HepG2 (cell line): ENCODE measurements around the gene NAPSA. TPM values are rescaled to one million over a fixed set of nuclear protein-coding genes. Genes with fewer than 3 reads are reported as not detected.

Experiments
- DPF2 ChIP-seq: sonication (generic); formaldehyde crosslinking; IDR thresholded peaks from 2 replicates; pipeline ENCODE4 v1.4.0; 2020; ENCODE audit warnings: mild to moderate bottlenecking, low read depth, missing genetic modification reagents, borderline replicate concordance
- FOXK1 ChIP-seq: sonication (generic); formaldehyde crosslinking; IDR thresholded peaks from 2 replicates; pipeline ENCODE4 v1.4.0; 2020; ENCODE audit warnings: low read depth, missing genetic modification reagents, borderline replicate concordance
- HCFC1 ChIP-seq: fragments of 150-350 bp; IDR thresholded peaks from 2 replicates; pipeline ENCODE4 v1.6.1; 2014; ENCODE audit warnings: low read depth, low read length
- MXI1 ChIP-seq: IDR thresholded peaks from 3 replicates; pipeline ENCODE4 v1.6.1; 2012; ENCODE audit warnings: low read depth, low read length, inconsistent platforms, borderline replicate concordance
- PCBP2 ChIP-seq: fragments of 200-400 bp; formaldehyde crosslinking; optimal IDR thresholded peaks from 2 replicates; pipeline ENCODE3; 2018; ENCODE audit warnings: low read length, low read depth; ENCODE audit not compliant: poor library complexity, severe bottlenecking
- SALL2 ChIP-seq: sonication (generic); formaldehyde crosslinking; IDR thresholded peaks from 2 replicates; pipeline ENCODE4 v1.8.1; 2023; ENCODE audit warnings: mild to moderate bottlenecking, missing genetic modification reagents, inconsistent platforms
- TMF1 ChIP-seq: sonication (generic); formaldehyde crosslinking; IDR thresholded peaks from 2 replicates; pipeline ENCODE4 v1.8.1; 2022; ENCODE audit warnings: low read depth, missing genetic modification reagents
- WIZ ChIP-seq: sonication (generic); formaldehyde crosslinking; IDR thresholded peaks from 2 replicates; pipeline ENCODE4 v1.5.1; 2020; ENCODE audit warnings: mild to moderate bottlenecking, missing genetic modification reagents
- ZFX ChIP-seq: sonication (generic); formaldehyde crosslinking; IDR thresholded peaks from 2 replicates; pipeline ENCODE4 v1.4.0; 2020; ENCODE audit warnings: mild to moderate bottlenecking, low read depth, missing genetic modification reagents, moderate library complexity
- ZMAT5 ChIP-seq: sonication (generic); formaldehyde crosslinking; IDR thresholded peaks from 2 replicates; pipeline ENCODE4 v1.5.0; 2020; ENCODE audit warnings: mild to moderate bottlenecking, low read depth, missing genetic modification reagents, borderline replicate concordance
- ZNF124 ChIP-seq: sonication (generic); formaldehyde crosslinking; IDR thresholded peaks from 2 replicates; pipeline ENCODE4 v1.4.0; 2020; ENCODE audit warnings: missing genetic modification reagents
- ZXDC ChIP-seq: sonication (generic); formaldehyde crosslinking; IDR thresholded peaks from 2 replicates; pipeline ENCODE4 v1.5.0; 2020; ENCODE audit warnings: mild to moderate bottlenecking, missing genetic modification reagents
- polyA plus RNA-seq, 8 experiments: library from polyadenylated mRNA; depleted of rRNA in 3 of 8; stranded (reverse) in 7 of 8; unstranded in 1 of 8; fragments of >200 nt; fragmentation: Illumina TruSeq in 4 of 8; extraction: Trizol in 4 of 8; gene quantifications; 2 replicates each; pipeline versions ENCODE4 v1.2.1 to v1.2.3, GENCODE V29; 2011 to 2016; ENCODE audit warnings: low read depth in 4 of 8, missing spikeins in 1 of 8, mixed read lengths in 1 of 8; ENCODE audit not compliant: insufficient read depth in 1 of 8
- total RNA-seq, 5 experiments: library from RNA; depleted of rRNA; stranded (reverse); fragments of >200 nt; fragmentation: Illumina TruSeq; extraction: Trizol; gene quantifications; 2 replicates each; pipeline ENCODE4 v1.2.3, GENCODE V29; 2016; ENCODE audit warnings: low read depth in 1 of 5
- TF ChIP-seq, protein P1 (sequence below): sonication (generic); formaldehyde crosslinking; IDR thresholded peaks from 2 replicates; pipeline ENCODE4 v1.4.0; 2020; ENCODE audit warnings: missing genetic modification reagents, borderline replicate concordance
- TF ChIP-seq, protein P2 (sequence below): sonication (generic); formaldehyde crosslinking; IDR thresholded peaks from 2 replicates; pipeline ENCODE4 v1.5.1; 2020; ENCODE audit warnings: mild to moderate bottlenecking, missing genetic modification reagents, borderline replicate concordance
- TF ChIP-seq, protein P3 (sequence below): sonication (generic); formaldehyde crosslinking; IDR thresholded peaks from 2 replicates; pipeline ENCODE4 v1.5.0; 2020; ENCODE audit warnings: missing genetic modification reagents, mild to moderate bottlenecking, borderline replicate concordance

NAPSA gene
- total and polyA plus RNA-seq, 2 of the 13 experiments (the other 11 are each of a cell fraction or from before 2014, with no cell fraction given) = not detected

GRCh38 chr19:50325310-50326100, 39.9 kb downstream of the NAPSA start (continued):
- TF ChIP-seq MXI1 = peak; percentile 70; the same call in 1 of the 3 replicates
- TF ChIP-seq ZXDC (CRISPR knock-in tag) = peak; percentile 51; the same call in 1 of the 2 replicates
- TF ChIP-seq SALL2 (CRISPR knock-in tag) = peak; percentile 98
- peak; percentile 97 for TF ChIP-seq TMF1 (CRISPR knock-in tag)
- no peak for TF ChIP-seq PCBP2
- peak; percentile 16; the same call in 1 of the 2 replicates for TF ChIP-seq HCFC1
- TF ChIP-seq ZMAT5 (CRISPR knock-in tag) = no peak
- TF ChIP-seq ZNF124 (CRISPR knock-in tag) = no peak
- TF ChIP-seq WIZ (CRISPR knock-in tag) = no peak; the same call in 1 of the 2 replicates
- TF ChIP-seq, protein P1, sequence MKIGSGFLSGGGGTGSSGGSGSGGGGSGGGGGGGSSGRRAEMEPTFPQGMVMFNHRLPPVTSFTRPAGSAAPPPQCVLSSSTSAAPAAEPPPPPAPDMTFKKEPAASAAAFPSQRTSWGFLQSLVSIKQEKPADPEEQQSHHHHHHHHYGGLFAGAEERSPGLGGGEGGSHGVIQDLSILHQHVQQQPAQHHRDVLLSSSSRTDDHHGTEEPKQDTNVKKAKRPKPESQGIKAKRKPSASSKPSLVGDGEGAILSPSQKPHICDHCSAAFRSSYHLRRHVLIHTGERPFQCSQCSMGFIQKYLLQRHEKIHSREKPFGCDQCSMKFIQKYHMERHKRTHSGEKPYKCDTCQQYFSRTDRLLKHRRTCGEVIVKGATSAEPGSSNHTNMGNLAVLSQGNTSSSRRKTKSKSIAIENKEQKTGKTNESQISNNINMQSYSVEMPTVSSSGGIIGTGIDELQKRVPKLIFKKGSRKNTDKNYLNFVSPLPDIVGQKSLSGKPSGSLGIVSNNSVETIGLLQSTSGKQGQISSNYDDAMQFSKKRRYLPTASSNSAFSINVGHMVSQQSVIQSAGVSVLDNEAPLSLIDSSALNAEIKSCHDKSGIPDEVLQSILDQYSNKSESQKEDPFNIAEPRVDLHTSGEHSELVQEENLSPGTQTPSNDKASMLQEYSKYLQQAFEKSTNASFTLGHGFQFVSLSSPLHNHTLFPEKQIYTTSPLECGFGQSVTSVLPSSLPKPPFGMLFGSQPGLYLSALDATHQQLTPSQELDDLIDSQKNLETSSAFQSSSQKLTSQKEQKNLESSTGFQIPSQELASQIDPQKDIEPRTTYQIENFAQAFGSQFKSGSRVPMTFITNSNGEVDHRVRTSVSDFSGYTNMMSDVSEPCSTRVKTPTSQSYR (CRISPR knock-in tag) = peak; percentile 62
- peak; percentile 74; the same call in 1 of the 2 replicates for TF ChIP-seq ZFX
- TF ChIP-seq, protein P2, sequence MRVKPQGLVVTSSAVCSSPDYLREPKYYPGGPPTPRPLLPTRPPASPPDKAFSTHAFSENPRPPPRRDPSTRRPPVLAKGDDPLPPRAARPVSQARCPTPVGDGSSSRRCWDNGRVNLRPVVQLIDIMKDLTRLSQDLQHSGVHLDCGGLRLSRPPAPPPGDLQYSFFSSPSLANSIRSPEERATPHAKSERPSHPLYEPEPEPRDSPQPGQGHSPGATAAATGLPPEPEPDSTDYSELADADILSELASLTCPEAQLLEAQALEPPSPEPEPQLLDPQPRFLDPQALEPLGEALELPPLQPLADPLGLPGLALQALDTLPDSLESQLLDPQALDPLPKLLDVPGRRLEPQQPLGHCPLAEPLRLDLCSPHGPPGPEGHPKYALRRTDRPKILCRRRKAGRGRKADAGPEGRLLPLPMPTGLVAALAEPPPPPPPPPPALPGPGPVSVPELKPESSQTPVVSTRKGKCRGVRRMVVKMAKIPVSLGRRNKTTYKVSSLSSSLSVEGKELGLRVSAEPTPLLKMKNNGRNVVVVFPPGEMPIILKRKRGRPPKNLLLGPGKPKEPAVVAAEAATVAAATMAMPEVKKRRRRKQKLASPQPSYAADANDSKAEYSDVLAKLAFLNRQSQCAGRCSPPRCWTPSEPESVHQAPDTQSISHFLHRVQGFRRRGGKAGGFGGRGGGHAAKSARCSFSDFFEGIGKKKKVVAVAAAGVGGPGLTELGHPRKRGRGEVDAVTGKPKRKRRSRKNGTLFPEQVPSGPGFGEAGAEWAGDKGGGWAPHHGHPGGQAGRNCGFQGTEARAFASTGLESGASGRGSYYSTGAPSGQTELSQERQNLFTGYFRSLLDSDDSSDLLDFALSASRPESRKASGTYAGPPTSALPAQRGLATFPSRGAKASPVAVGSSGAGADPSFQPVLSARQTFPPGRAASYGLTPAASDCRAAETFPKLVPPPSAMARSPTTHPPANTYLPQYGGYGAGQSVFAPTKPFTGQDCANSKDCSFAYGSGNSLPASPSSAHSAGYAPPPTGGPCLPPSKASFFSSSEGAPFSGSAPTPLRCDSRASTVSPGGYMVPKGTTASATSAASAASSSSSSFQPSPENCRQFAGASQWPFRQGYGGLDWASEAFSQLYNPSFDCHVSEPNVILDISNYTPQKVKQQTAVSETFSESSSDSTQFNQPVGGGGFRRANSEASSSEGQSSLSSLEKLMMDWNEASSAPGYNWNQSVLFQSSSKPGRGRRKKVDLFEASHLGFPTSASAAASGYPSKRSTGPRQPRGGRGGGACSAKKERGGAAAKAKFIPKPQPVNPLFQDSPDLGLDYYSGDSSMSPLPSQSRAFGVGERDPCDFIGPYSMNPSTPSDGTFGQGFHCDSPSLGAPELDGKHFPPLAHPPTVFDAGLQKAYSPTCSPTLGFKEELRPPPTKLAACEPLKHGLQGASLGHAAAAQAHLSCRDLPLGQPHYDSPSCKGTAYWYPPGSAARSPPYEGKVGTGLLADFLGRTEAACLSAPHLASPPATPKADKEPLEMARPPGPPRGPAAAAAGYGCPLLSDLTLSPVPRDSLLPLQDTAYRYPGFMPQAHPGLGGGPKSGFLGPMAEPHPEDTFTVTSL = no peak
- TF ChIP-seq, protein P3, sequence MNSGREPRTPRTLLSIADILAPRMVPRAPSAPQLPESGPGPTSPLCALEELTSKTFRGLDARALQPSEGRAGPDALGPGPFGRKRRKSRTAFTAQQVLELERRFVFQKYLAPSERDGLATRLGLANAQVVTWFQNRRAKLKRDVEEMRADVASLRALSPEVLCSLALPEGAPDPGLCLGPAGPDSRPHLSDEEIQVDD = no peak; the same call in 1 of the 2 replicates
- TF ChIP-seq FOXK1 (CRISPR knock-in tag) = peak; percentile 29; the same call in 1 of the 2 replicates
- no peak for TF ChIP-seq DPF2 (CRISPR knock-in tag)
